GM18867 (cell line): Measurements from ENCODE around the gene DTNB.
"Not testable (repeated sequence)": the region's sequence is repeated elsewhere in the genome, so short reads cannot be mapped to it uniquely, and the experiment has no call there.

ENCODE experiments used
- ATAC-seq: cut with Tn5 transposase; IDR thresholded peaks from one replicate; pipeline ENCODE4 v1.9.1; 2021; ENCODE audit warnings: mild to moderate bottlenecking, moderate library complexity; ENCODE audit not compliant: unreplicated experiment

DTNB gene

GRCh38 chr2:25633801-25634200, 39.6 kb downstream of the DTNB start:
- not testable (repeated sequence) for ATAC-seq

DNA sequence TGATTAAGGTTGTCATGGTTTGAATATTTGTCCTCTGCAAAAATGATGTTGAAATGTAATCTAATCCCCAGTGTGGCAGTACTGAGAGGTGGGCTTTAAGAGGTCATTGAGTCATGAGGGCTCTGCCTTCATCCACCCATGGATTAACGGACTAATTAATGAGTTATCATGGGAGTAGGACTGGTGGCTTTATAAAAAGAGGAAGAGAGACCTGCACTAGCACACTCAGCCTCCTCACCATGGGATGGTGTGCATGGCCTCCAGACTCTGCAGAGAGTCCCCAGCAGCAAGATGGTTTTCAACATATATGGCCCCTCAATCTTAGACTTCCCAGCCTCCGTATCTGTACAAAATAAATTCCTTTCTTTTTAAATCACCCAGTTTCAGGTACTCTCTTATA, 41.0 kb downstream of the DTNB start:
- no peak for ATAC-seq

GRCh38 chr2:25624635-25625034, 48.7 kb downstream of the DTNB start:
- no peak for ATAC-seq

DNA sequence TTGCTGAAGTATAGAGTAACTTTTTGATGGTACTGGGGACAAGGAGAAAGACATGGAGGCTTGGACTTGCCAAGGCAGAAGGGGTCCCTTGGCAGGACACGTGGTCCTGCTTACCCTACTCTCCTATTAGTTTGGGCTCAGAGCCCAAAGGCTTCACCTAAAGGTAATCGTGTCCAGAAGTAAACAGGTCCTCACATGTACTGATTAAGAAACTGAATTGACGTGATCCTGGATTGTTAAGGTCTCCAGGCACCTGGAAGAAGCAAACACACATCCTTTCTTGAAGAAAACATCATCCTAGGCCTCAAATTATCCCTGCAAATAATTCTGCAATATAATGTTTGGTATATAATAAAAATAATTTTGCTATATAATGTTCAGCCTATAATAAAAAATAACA, 50.0 kb downstream of the DTNB start:
- no peak for ATAC-seq

DNA sequence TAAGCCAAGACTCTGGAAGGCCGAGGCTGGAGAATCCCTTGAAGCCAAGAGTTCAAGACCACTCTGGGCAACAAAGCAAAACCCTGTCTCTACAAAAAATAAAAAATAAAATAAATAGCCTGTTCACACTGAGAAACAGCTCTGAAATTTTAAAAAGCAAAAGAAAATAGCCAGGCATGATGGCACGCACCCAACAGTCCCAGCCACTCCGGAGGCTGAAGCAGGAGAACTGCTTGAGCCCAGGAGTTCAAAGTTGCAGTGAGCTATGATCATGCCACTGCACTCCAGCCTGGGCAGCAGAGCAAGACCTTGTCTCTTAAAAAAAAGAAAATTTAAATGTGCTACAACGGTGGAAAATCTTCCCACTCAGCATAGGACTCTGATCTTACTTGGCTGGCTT, 52.7 kb downstream of the DTNB start:
- no peak for ATAC-seq

- ATAC-seq: no peak
These were observed 53.3 kb downstream of the DTNB start for GRCh38 chr2:25620077-25620476.

DNA sequence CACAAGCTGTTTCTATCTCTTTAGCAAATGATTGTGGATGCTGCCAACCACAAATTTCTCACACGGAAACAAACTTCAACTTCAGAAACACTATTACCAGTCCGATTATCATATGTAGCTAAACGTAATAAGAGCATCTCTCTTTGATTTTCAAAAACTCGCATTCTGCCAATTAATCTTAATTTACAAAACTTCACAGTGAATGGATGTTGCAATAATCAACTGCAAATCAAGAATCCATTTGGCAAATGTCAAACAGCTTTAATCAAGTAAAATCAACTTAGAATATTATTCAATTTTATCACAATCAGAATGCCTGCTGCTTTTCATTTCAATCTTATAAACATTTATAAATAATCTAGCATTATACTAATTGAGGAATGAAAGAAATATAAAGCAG, 54.2 kb downstream of the DTNB start:
- ATAC-seq: no peak

DNA sequence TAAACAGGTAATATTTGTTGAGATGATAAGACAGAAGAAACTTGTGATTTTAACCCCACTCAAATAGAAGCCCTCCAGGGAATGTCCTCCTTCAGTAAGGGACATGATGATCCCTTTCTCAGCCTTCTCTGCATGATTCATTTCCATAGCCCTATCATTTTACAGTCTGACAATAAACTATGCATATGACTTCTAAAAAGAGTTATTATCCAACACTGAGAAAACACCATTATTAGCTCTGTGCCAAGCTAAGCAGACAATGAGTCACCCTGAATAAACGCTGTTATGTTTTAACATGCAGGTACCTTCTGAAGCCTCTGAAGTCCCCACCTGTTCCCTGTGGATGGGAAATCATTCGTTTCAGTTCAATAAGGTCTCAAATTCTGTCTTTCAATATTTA, 54.7 kb downstream of the DTNB start:
- ATAC-seq: no peak

- no peak for ATAC-seq
These were observed 55.3 kb downstream of the DTNB start for GRCh38 chr2:25617948-25618646.

- no peak for ATAC-seq
These were observed 57.5 kb downstream of the DTNB start for GRCh38 chr2:25615920-25616319.

DNA sequence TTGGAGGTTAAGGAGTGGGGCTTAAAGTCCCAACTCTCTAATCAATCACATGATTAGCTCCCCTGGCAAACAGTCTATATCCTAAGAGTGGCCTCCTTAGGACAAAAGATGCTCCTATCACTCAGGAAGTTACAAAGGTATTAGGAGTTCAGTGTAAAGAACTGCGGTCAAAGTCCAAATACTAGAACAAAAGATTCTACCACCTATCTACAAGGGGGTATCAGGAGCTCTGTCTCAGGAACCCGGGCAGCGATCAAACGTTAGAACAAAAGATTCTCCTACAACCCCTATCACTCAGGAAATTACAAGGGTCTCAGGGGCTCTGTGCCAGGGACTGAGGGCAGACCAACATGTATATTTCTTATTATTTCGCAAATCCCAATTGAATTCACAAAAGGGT, 58.0 kb downstream of the DTNB start:
- ATAC-seq: no peak

DNA sequence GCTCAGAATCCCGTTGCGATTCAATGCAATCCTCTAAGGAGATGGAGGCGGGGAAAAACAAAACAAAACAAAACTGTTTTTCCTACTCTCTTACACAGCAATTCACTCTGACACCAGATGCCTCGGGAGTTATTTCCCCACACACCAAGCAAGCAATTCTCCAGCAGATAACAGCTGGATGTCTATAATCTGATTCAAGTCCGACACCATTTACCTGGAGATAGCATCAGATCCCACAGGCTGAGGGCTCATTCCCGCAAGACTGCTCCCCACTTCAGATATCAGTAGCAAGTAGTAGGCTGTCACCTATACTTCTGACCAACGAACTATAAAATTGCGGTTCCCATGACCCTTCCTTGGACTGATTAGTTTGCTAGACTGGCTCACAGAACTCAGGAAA, 58.7 kb downstream of the DTNB start:
- no peak for ATAC-seq

GRCh38 chr2:25608718-25609117, 64.7 kb downstream of the DTNB start:
- no peak for ATAC-seq

- no peak for ATAC-seq
These were observed 66.5 kb downstream of the DTNB start for GRCh38 chr2:25606892-25607291.

- no peak for ATAC-seq
These were observed 71.0 kb downstream of the DTNB start for GRCh38 chr2:25602333-25602723.

- not testable (repeated sequence) for ATAC-seq
These were observed 71.6 kb downstream of the DTNB start for GRCh38 chr2:25601711-25602332.

GRCh38 chr2:25598911-25599310, 74.5 kb downstream of the DTNB start:
- ATAC-seq: no peak

GRCh38 chr2:25598332-25598731, 75.0 kb downstream of the DTNB start:
- ATAC-seq: no peak

DNA sequence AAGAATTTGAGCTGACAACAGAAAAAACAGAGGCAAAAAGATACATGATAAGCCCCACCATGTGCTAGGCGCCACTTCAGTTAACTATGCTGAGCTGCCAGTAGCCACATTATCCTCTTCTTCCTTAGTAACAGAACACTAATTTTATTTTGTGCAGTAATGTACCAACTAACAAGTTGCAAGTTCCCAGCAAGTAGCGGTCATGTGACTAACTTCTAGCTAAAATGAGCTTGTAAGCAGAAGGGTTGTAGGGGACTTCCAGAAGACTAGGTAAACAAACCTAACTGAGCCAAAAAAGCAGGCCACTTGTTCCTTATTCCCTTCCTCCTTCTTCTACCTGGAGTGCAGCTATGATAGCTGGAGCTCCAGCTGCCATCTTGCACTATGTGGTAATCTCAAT, 75.5 kb downstream of the DTNB start:
- no peak for ATAC-seq

GRCh38 chr2:25596516-25597244, 76.7 kb downstream of the DTNB start:
- ATAC-seq: no peak

DNA sequence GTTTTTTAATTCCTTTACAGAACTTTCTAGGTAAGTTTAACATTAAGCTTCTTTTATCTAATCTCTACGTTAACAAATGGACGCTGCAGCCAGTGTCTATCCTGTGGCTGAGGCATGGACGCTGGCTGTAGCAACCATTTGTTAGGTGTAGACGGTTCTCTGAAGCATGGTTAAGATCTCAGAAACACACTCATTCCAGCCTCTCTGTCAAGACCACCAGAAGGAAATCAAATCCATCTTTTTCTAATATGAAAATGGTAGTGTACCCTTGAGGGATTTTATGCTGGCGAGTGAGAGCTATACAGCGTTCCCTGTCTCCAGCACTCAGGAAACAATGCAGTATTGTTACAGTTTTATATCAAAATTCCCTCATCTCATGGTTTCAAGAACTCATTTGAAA, 78.0 kb downstream of the DTNB start:
- ATAC-seq: no peak

DNA sequence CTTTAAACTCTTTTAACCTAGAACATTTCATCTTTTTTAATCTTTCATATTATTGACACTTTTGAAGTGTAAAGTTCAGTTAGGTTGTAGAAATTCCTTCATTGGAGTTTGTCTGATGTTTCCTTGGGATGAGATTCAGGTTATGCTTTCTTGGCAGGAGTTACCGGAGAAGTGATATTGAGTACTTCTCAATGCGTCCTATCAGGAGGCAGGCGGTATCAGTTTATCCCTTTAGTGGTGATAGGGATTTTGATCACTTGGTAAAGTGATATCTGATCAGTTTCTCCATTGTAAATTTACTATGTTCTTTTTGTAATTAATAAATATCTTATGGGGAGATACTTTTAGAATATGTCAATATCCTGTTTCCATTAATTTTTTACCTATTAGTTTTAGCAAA, 78.4 kb downstream of the DTNB start:
- ATAC-seq: no peak
